HG02973 (cell line): ENCODE measurements around the gene MUC3A.

Experiments used
- ATAC-seq: cut with Tn5 transposase; IDR thresholded peaks from one replicate; pipeline ENCODE4 v1.9.1; 2021; ENCODE audit warnings: moderate library complexity; ENCODE audit not compliant: unreplicated experiment

The MUC3A gene

DNA sequence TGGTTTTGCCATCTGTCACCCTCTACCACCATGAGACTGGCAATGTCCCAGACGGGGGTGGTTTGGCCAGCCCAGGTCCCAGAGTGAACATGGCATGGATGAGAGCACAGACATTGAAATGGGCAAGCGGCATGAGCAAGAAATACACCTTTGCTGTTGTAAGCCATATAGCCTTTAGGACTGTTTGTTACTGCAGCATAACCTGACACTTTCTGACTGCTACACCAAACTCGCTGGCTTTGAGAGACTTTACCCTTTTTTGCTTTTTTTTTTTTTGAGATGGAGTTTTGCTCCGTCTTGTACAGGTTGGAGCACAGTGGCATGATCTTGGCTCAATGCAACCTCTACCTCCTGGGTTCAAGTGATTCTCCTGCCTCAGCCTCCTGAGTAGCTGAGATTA, 5.2 kb upstream of the MUC3A start:
- ATAC-seq, result no peak

GRCh38 chr7:100946111-100946510, 3.2 kb upstream of the MUC3A start:
- no peak for ATAC-seq

GRCh38 chr7:100946766-100947365, 2.5 kb upstream of the MUC3A start:
- no peak for ATAC-seq

GRCh38 chr7:100947792-100948191, 1.5 kb upstream of the MUC3A start:
- ATAC-seq, result no peak

DNA sequence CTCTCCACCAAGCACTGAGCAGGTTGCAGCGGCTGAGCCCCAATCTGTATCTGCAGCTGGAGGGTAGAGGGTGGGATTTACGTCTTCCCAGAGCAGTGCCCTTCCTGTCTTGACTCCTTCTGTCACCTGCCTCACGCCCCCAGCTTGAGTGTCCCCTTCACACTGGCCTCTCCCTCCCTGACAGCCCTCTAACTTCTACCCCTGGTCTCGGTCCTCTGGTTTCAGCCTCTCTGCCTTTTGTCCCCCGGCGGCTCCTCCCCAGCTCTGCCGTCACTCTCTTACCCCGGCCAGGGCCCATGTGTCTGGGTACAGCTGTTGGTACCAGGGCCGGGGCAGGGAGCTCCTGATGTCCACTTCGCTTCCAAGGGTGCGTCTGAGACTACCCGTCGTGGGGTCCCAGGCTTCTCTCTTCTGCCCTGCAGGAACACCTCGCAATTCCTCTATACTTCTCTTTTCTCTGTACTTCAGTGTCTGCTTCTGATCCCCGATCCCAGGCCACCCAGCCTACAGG, 654 bp downstream of the MUC3A start:
- no peak for ATAC-seq

- ATAC-seq, result no peak
Observed at GRCh38 chr7:100951172-100951571, 1.8 kb downstream of the MUC3A start.

GRCh38 chr7:100951888-100952560, 2.7 kb downstream of the MUC3A start:
- ATAC-seq, result no peak

DNA sequence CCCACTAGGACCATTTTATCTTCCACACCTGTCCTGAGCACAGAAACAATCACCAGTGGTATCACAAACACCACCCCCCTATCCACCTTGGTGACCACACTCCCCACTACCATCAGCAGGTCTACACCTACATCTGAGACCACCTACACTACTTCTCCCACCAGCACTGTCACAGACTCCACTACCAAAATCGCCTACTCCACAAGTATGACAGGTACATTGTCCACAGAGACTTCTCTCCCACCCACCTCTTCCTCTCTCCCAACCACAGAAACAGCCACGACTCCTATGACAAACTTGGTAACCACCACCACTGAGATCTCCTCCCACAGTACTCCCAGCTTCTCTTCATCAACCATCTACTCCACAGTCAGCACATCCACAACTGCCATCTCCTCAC, 3.3 kb downstream of the MUC3A start:
- no peak for ATAC-seq

GRCh38 chr7:100957832-100958421, 8.6 kb downstream of the MUC3A start:
- ATAC-seq, result no peak

DNA sequence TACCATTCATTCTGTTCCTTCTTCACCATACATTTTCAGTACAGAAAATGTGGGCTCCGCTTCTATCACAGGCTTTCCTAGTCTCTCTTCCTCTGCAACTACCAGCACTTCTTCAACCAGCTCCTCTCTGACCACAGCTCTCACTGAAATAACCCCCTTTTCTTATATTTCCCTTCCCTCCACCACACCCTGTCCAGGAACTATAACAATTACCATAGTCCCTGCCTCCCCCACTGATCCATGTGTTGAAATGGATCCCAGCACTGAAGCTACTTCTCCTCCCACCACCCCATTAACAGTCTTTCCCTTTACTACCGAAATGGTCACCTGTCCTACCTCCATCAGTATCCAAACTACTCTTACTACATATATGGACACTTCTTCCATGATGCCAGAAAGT, 10.6 kb downstream of the MUC3A start:
- ATAC-seq, result no peak

DNA sequence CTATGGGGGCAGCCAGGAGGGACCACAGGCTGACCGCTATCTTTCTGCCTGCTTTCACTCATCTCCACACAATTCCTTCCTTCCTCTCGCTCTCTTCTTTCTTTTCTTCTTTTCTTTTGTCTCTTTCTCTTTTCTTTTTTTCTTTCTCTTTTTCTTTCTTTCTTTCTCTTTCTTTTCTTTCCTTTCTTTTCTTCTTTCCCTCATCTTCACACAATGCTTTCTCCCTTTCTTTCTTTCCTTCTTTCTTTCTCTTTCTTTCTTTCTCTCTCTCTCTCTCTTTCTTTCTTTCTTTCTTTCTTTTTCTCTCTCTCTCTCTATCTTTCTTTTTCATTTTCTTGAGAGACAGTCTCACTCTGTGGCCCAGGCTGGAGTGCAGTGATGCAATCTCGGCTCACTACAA, 13.2 kb downstream of the MUC3A start:
- no peak for ATAC-seq

GRCh38 chr7:100963386-100963785, 14.1 kb downstream of the MUC3A start:
- ATAC-seq, result no peak

GRCh38 chr7:100963874-100964273, 14.5 kb downstream of the MUC3A start:
- ATAC-seq, result no peak

- no peak for ATAC-seq
Observed at GRCh38 chr7:100964630-100965029, 15.3 kb downstream of the MUC3A start.

- ATAC-seq, result no peak
Observed at GRCh38 chr7:100965045-100965722, 15.8 kb downstream of the MUC3A start.

DNA sequence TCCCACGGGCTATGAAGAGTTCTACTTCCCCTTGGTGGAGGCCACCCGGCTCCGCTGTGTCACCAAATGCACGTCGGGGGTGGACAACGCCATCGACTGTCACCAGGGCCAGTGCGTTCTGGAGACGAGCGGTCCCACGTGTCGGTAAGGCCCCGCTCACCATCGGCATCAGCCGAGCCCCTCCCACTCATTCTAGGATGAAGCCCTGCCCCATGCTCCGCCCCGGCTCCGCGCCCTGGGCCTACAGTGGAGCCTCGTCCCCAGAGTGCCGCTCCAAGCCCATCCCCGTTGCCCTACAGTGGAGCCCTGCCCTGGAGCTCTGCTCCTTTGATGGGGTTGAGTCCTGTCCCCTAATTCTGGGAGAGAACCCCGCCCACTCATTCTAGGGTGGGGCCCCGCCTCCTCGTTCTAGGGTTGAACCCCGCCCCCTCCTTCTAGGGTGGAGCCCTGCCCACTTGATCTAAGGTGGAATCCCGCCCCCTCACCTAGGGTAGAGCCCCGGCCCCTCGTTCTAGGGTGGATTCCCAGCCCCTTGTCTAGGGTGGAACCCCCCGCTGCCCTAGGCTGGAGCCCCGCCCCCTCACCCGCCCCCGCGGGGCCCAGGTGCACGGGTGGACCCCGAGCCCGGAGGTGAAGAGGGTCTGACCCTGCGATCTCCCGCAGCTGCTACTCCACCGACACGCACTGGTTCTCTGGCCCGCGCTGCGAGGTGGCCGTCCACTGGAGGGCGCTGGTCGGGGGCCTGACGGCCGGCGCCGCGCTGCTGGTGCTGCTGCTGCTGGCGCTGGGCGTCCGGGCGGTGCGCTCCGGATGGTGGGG, 16.6 kb downstream of the MUC3A start:
- ATAC-seq, result no peak

DNA sequence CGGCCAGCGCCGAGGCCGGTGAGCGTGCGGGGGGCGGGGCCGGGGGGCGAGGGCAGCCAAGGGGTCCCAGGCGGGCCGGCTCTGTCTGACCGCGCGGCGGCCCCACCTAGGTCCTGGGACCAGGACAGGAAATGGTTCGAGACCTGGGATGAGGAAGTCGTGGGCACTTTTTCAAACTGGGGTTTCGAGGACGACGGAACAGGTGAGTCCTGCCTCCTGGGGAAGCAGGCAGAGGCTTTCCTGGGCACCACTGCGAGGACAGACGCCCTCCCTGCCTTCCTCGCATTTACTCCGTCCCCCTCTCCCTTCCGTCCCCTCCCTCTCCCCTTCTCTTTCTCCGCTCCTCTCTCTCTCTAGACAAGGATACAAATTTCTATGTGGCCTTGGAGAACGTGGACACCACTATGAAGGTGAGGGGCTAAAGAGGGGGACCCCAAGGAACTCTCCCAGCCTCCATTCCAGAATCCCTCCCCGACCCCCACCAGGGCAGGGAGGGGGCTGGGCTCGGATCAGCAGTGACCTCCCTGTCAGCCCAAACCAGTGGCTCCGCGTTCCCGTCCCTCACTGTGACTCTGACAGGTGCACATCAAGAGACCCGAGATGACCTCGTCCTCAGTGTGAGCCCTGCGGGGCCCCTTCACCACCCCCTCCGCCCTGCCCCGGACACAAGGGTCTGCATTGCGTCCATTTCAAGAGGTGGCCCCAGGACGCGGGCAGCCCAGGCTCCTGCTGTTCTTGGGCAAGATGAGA, 17.4 kb downstream of the MUC3A start:
- ATAC-seq, result no peak

DNA sequence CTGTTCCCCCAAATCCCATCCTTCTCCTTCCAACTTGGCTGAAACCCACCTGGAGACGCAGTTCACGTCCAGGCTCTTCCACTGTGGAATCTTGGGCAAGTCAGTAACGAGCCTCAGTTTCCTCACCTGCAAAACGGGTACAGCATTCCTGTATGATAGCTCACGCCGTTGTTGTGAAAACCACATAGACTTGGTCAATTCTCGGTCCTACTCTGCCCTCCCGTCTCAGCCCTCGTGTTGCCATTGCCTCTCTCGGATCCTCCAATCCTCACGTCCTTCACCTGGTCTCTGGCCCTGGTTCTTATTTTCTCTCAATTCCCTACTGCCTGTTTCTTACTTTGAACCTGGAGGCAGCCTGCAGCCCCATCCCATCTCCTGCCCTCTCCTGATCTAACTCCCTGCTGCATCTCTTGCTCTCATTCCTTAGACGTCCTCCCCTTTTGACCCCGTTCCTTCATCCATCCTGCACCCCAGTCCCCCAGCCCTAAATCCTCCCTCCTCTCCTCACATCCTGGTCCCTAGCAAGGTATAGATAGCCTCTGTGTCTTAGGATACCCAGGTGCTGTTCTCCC, 18.0 kb downstream of the MUC3A start:
- ATAC-seq, result no peak

DNA sequence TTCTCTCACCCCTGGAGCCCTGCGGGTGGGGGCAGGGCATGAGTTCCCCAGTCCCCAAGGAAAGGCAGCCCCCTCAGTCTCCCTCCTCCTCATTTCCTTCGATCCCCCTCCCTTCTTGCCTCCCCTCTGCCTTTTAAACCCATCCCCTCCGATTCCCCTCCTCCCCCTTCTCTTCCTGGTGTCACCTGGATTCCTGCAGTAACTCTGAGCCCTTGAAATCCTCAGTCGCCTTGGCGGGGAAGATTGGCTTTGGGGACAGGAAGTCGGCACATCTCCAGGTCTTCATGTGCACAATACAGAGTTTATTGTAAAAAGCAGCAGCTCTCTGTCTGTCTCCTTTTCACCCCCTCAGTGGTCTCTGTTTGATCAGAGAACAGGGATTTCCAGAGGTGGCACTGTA, 18.7 kb downstream of the MUC3A start:
- no peak for ATAC-seq

GRCh38 chr7:100968650-100969049, 19.3 kb downstream of the MUC3A start:
- ATAC-seq, result no peak
